GM23338 (cell line): ENCODE data around the gene SEH1L. TPM values are rescaled to one million over a fixed set of nuclear protein-coding genes. Genes with fewer than 3 reads are reported as not detected.

Experiments used
- ATAC-seq: fragments of 200-7000 bp; cut with Tn5 transposase; 3 replicates; pipeline ENCODE4 v1.9.1; 2020
- DNase-seq: peaks from one replicate; pipeline ENCODE4 v3.0.0-alpha.2; 2015; ENCODE audit warnings: low spot score
- H2AFZ ChIP-seq: fragments of 200-600 bp; sonication (generic); 2 replicates; pipeline ENCODE4 v1.8.0; 2016; ENCODE audit warnings: antibody characterized with exemption, mild to moderate bottlenecking, moderate library complexity
- H3F3A ChIP-seq: fragments of 200-600 bp; sonication (generic); replicated peaks from 2 replicates; pipeline ENCODE4 v1.8.0; 2017; ENCODE audit warnings: antibody characterized with exemption, mixed run types, low read depth
- H3K27ac ChIP-seq: fragments of 200-600 bp; sonication (generic); 2 replicates; pipeline ENCODE4 v1.6.1; 2016; ENCODE audit warnings: low read depth
- H3K27me3 ChIP-seq: fragments of 200-600 bp; sonication (generic); 2 replicates; pipeline ENCODE4 v1.8.0; 2016; ENCODE audit warnings: mild to moderate bottlenecking, mixed run types, moderate library complexity; ENCODE audit not compliant: insufficient read depth
- H3K36me3 ChIP-seq: fragments of 200-600 bp; sonication (generic); 2 replicates; pipeline ENCODE4 v1.8.0; 2016; ENCODE audit warnings: mild to moderate bottlenecking; ENCODE audit not compliant: insufficient read depth
- H3K4me1 ChIP-seq: fragments of 200-600 bp; sonication (generic); 2 replicates; pipeline ENCODE4 v1.8.0; 2016; ENCODE audit warnings: mild to moderate bottlenecking, moderate library complexity; ENCODE audit not compliant: insufficient read depth
- H3K4me2 ChIP-seq: fragments of 200-600 bp; sonication (generic); 2 replicates; pipeline ENCODE4 v1.7.1; 2017; ENCODE audit warnings: mixed run types
- H3K4me3 ChIP-seq: fragments of 200-600 bp; sonication (generic); 2 replicates; pipeline ENCODE4 v1.6.1; 2016; ENCODE audit warnings: mixed run types
- H3K79me2 ChIP-seq: fragments of 200-600 bp; sonication (generic); replicated peaks from 2 replicates; pipeline ENCODE4 v1.8.0; 2017; ENCODE audit warnings: mild to moderate bottlenecking; ENCODE audit not compliant: insufficient read depth
- H3K9me2 ChIP-seq: fragments of 200-600 bp; sonication (generic); 2 replicates; pipeline ENCODE4 v1.8.0; 2017; ENCODE audit not compliant: insufficient read depth
- H4K20me1 ChIP-seq: fragments of 200-600 bp; sonication (generic); replicated peaks from 2 replicates; pipeline ENCODE4 v1.8.0; 2017; ENCODE audit warnings: mild to moderate bottlenecking; ENCODE audit not compliant: insufficient read depth
- H3K27ac Mint-ChIP-seq: 2 replicates; pipeline ENCODE4 v1.8.0; 2020; ENCODE audit warnings: inconsistent platforms, mild to moderate bottlenecking, moderate library complexity, mixed read lengths
- H3K27me3 Mint-ChIP-seq: 3 replicates; pipeline ENCODE4 v1.8.0; 2022; ENCODE audit warnings: low read depth, mild to moderate bottlenecking, moderate library complexity, mixed read lengths, inconsistent platforms; ENCODE audit not compliant: insufficient read depth, poor library complexity
- H3K36me3 Mint-ChIP-seq: 3 replicates; pipeline ENCODE4 v1.8.0; 2021; ENCODE audit warnings: low read depth, mild to moderate bottlenecking, inconsistent platforms, moderate library complexity, mixed read lengths
- H3K4me1 Mint-ChIP-seq: 3 replicates; pipeline ENCODE4 v1.8.0; 2020; ENCODE audit warnings: mild to moderate bottlenecking, inconsistent platforms, mixed read lengths
- H3K4me3 Mint-ChIP-seq: 3 replicates; pipeline ENCODE4 v1.8.0; 2021; ENCODE audit warnings: moderate library complexity, mild to moderate bottlenecking, inconsistent platforms, mixed read lengths
- H3K9me3 Mint-ChIP-seq: 3 replicates; pipeline ENCODE4 v1.8.0; 2020; ENCODE audit warnings: moderate library complexity, mild to moderate bottlenecking, inconsistent platforms, mixed read lengths
- CREB1 ChIP-seq: fragments of 250-450 bp; sonication (Bioruptor Pico); IDR thresholded peaks from 2 replicates; pipeline ENCODE4 v1.5.0; 2020; ENCODE audit warnings: low read depth, mild to moderate bottlenecking, moderate library complexity
- CTCF ChIP-seq, 2 experiments: fragments of 200-600 bp in 1 of 2; sonication (generic) in 1 of 2; conservative IDR thresholded peaks; 2 replicates each; pipeline versions ENCODE4 v1.5.1 to v1.6.1; 2016 to 2017; ENCODE audit warnings: antibody characterized with exemption in 2 of 2, low read depth in 2 of 2, mild to moderate bottlenecking in 2 of 2, moderate library complexity in 1 of 2
- ETS1 ChIP-seq: IDR thresholded peaks from 2 replicates; pipeline ENCODE4 v1.6.1; 2016; ENCODE audit warnings: antibody characterized with exemption
- EZH2 ChIP-seq: fragments of 200-600 bp; sonication (generic); IDR thresholded peaks from one replicate; pipeline ENCODE4 v1.8.0; 2017; ENCODE audit warnings: antibody characterized with exemption, mild to moderate bottlenecking, low read depth; ENCODE audit not compliant: unreplicated experiment
- EZH2phosphoT487 ChIP-seq: fragments of 200-600 bp; sonication (generic); IDR thresholded peaks from one replicate; pipeline ENCODE4 v1.8.1; 2018; ENCODE audit warnings: antibody characterized with exemption; ENCODE audit not compliant: unreplicated experiment
- JUNB ChIP-seq: IDR thresholded peaks from one replicate; pipeline ENCODE4 v1.6.1; 2016; ENCODE audit warnings: antibody characterized with exemption; ENCODE audit not compliant: unreplicated experiment
- NANOG ChIP-seq: IDR thresholded peaks from 2 replicates; pipeline ENCODE4 v1.6.1; 2016; ENCODE audit warnings: antibody characterized with exemption, borderline replicate concordance
- POLR2AphosphoS5 ChIP-seq: IDR thresholded peaks from 2 replicates; pipeline ENCODE4 v1.6.1; 2016; ENCODE audit warnings: antibody characterized with exemption, low read depth
- REST ChIP-seq: IDR thresholded peaks from one replicate; pipeline ENCODE4 v1.6.1; 2018; ENCODE audit warnings: antibody characterized with exemption; ENCODE audit not compliant: unreplicated experiment
- STAT1 ChIP-seq: IDR thresholded peaks from one replicate; pipeline ENCODE4 v1.6.1; 2016; ENCODE audit warnings: antibody characterized with exemption; ENCODE audit not compliant: unreplicated experiment
- ZNF114 ChIP-seq: fragments of 250-450 bp; sonication (Bioruptor Pico); IDR thresholded peaks from 2 replicates; pipeline ENCODE4 v1.5.0; 2020; ENCODE audit warnings: mild to moderate bottlenecking, moderate library complexity
- ZNF331 ChIP-seq: fragments of 250-450 bp; sonication (Bioruptor Pico); IDR thresholded peaks from 2 replicates; pipeline ENCODE4 v1.5.0; 2020; ENCODE audit warnings: low read depth, mild to moderate bottlenecking, moderate library complexity
- ZNF462 ChIP-seq: fragments of 250-450 bp; sonication (Bioruptor Pico); IDR thresholded peaks from 2 replicates; pipeline ENCODE4 v1.5.0; 2020; ENCODE audit warnings: mild to moderate bottlenecking, moderate library complexity
- polyA plus RNA-seq: library from polyadenylated mRNA; unstranded; fragments of >200 nt; fragmentation: Nextera tagmentation; extraction: Ambion mirVana; gene quantifications from 2 replicates; pipeline ENCODE4 v1.2.1, GENCODE V29; 2016
- total RNA-seq: library from RNA; depleted of rRNA; stranded (reverse); fragments of >200 nt; shearing (Covaris generic); gene quantifications from 2 replicates; pipeline ENCODE4 v1.2.3, GENCODE V29; 2014

SEH1L gene
- total and polyA plus RNA-seq, 2 experiments from 2014 or later = 46.9 to 72.0 TPM

GRCh38 chr18:13006531-13007247 is 58.9 kb downstream of the SEH1L start:
- Histone ChIP-seq H3K79me2 (peaks cover 14% of the 10 kb centered on the region), H2AFZ (no peak overlapping the region), H4K20me1 (peaks cover 39% of the 10 kb centered on the region), H3K27ac (no peak overlapping the region), H3K4me3 (no peak overlapping the region), H3K36me3 (peaks cover 14% of the 10 kb centered on the region), H3K9me2 (no peaks in the 10 kb centered on the region), H3F3A (no peaks in the 10 kb centered on the region), H3K4me2 (no peak overlapping the region), H3K27me3 (no peaks in the 10 kb centered on the region), H3K4me1 (no peaks in the 10 kb centered on the region)
- H3K4me3 Mint-ChIP-seq = no peak overlapping the region
- H3K27ac Mint-ChIP-seq = no peak overlapping the region
- TF ChIP-seq CTCF (conservative IDR thresholded peaks at IDR 0.05; ENCODE audit: low read depth in 2 of 2) (no peak), POLR2AphosphoS5 (no peak), REST (no peak), CREB1 (no peak), JUNB (no peak), ETS1 (no peak), NANOG (no peak), ZNF331 (CRISPR knock-in tag) (no peak), ZNF462 (CRISPR knock-in tag) (no peak), EZH2phosphoT487 (no peak), STAT1 (no peak), ZNF114 (CRISPR knock-in tag) (no peak), EZH2 (no peak)
- no peaks in the 10 kb centered on the region for H3K27me3 Mint-ChIP-seq
- H3K36me3 Mint-ChIP-seq = peaks cover 25% of the 10 kb centered on the region
- ATAC-seq = no peak
- no peak for DNase-seq
- H3K4me1 Mint-ChIP-seq = no peaks in the 10 kb centered on the region; the same call in 2 of the 3 replicates
- no peaks in the 10 kb centered on the region for H3K9me3 Mint-ChIP-seq
